Lower leg skin (tissue), 4 donors: ENCODE data around the gene COL4A2. TPM values are rescaled to one million over a fixed set of nuclear protein-coding genes. Genes with fewer than 3 reads are reported as not detected.

ENCODE experiments used
- DNase-seq, 2 donors: peaks; one replicate each; pipeline ENCODE4 v3.0.0-alpha.2; 2019; ENCODE audit warnings: low spot score in 2 of 2
- H3K4me3 ChIP-seq: fragments of 200-600 bp; sonication (generic); 2 replicates; pipeline ENCODE4 v1.5.1; 2017; ENCODE audit warnings: mild to moderate bottlenecking, low read depth; ENCODE audit not compliant: poor library complexity, severe bottlenecking
- POLR2A ChIP-seq, 2 donors: fragments of 450-650 bp; IDR thresholded peaks; one replicate each; pipeline ENCODE4 v1.6.1; 2016 to 2017; ENCODE audit warnings: antibody characterized with exemption in 2 of 2, mild to moderate bottlenecking in 1 of 2, moderate library complexity in 1 of 2
- WGBS, 2 donors: methylation state at CpG; one replicate each; pipeline ENCODE4 v1.1.5; 2018; 5-methylcytosine and 5-hydroxymethylcytosine counted together
- intact Hi-C: fragments of 100-400 bp; cut with DNase I; formaldehyde crosslinking; loops from one replicate; pipeline ENCODE4 v1.15.0; 2023; ENCODE audit warnings: low total_unique reads
- total RNA-seq, 4 donors: library from RNA; depleted of rRNA; stranded (reverse); fragments of >200 nt; gene quantifications; one replicate each; pipeline ENCODE4 v1.1.0, GENCODE V29; 2016
- TF ChIP-seq, protein P1 (sequence below), 3 donors: fragments of 450-650 bp; IDR thresholded peaks; one replicate each; pipeline ENCODE4 v1.5.1; 2016; ENCODE audit warnings: antibody characterized with exemption in 3 of 3, mild to moderate bottlenecking in 3 of 3, moderate library complexity in 2 of 3

Gene COL4A2
- total RNA-seq, 4 donors from 2014 or later = 40.8 to 119 (median 58.9) TPM

DNA sequence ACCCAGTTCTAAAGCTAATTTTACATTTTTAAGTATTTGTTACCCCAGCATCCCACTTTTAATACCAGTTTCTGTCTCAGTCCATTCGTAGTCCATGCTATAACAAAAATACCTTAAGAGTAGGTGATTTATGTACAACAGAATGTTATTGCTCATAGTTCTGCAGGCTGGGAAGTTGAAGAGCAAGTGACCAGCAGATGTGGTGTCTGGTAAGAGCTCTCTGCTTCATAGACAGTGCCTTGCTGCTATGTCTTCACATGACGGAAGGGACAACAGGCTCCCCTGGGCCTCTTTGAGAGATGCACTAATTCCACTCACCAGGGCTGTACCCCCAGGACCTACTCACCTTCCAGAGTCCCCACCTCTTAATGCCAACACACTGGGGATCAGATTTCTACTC lies 96.6 kb downstream of the COL4A2 start:
- H3K4me3 ChIP-seq = no peak overlapping the region
- 45 to 46% methylated on average over 2 of the region's 2 CpGs for WGBS, 2 donors
- no peak for DNase-seq
- intact Hi-C loops = no loop called here
- TF ChIP-seq POLR2A (IDR thresholded peaks at IDR 0.05) = no peak
- TF ChIP-seq, protein P1, sequence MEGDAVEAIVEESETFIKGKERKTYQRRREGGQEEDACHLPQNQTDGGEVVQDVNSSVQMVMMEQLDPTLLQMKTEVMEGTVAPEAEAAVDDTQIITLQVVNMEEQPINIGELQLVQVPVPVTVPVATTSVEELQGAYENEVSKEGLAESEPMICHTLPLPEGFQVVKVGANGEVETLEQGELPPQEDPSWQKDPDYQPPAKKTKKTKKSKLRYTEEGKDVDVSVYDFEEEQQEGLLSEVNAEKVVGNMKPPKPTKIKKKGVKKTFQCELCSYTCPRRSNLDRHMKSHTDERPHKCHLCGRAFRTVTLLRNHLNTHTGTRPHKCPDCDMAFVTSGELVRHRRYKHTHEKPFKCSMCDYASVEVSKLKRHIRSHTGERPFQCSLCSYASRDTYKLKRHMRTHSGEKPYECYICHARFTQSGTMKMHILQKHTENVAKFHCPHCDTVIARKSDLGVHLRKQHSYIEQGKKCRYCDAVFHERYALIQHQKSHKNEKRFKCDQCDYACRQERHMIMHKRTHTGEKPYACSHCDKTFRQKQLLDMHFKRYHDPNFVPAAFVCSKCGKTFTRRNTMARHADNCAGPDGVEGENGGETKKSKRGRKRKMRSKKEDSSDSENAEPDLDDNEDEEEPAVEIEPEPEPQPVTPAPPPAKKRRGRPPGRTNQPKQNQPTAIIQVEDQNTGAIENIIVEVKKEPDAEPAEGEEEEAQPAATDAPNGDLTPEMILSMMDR (IDR thresholded peaks at IDR 0.05) = no peak

DNA sequence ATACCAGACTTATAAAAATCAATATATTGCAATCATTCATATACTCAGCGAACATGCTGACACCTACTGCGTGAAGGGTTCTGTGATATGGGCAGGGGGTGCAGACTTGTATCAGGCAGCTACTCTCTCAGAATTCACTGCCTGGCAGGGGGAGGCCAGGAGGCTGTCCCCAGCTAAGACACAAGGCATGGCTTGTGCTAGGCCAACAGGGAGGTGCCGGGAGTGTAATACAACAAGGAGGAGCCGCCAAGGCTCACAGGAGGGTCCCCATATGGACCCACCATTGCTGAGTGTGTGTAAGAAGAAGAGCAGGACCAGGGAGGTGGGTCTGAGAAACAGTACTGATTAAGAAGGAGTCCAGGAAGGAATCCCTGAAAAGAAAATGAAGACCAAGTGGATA lies 97.2 kb downstream of the COL4A2 start:
- no peak for TF ChIP-seq POLR2A (IDR thresholded peaks at IDR 0.05)
- TF ChIP-seq, protein P1 (IDR thresholded peaks at IDR 0.05) = no peak
- 95 to 96% methylated on average over 4 of the region's 4 CpGs for WGBS, 2 donors
- DNase-seq = no peak
- H3K4me3 ChIP-seq = no peak overlapping the region
- intact Hi-C loops = no loop called here

DNA sequence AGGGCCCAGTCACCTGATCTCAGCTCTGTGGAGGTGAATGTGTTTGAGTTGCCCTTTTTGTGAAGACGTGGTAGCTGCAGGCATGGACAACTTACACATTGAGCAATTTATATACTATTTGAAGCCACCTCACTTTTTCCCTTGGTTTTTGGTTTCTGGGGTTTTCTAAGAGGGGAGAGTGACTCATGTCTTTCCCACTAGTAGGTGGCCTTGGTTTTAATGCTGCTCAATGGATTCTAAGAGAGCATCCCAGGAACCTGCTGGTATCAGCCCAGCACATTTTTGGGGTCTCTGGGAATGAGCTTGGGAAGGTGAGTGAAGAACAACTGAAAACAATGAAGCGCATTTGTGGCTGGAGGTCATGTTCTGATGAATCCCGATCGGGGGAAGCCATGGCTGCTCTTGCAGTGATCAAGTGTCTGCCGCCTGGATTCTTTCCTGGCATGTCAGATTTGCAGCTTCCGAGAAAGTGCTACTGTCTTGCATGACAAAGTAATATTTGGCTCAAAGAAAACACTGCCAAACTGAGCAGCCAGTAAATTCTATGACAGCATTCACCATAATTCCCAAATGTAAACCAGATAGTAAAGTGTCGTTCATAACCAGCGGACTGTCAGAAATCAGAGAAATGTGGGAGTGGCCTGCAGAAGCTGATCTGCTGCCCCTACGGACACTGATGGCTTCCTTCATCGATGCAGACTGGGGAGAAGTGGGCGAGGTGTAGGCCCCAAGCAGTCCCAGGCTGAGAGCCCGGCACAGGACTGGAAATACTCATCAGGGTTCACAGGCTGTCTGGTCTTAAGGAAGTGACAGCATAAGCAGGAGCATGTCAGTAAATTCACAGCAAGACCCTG lies 98.7 kb downstream of the COL4A2 start:
- no peak overlapping the region for H3K4me3 ChIP-seq
- 63 to 75% methylated on average over 12 of the region's 12 CpGs for WGBS, 2 donors
- DNase-seq = no peak
- TF ChIP-seq, protein P1 (IDR thresholded peaks at IDR 0.05) = no peak
- TF ChIP-seq POLR2A (IDR thresholded peaks at IDR 0.05) = no peak
- intact Hi-C loops = loop anchor here (5.0 kb wide), 1 partner anchor 179 kb away; no protein-coding TSS in a partner anchor

DNA sequence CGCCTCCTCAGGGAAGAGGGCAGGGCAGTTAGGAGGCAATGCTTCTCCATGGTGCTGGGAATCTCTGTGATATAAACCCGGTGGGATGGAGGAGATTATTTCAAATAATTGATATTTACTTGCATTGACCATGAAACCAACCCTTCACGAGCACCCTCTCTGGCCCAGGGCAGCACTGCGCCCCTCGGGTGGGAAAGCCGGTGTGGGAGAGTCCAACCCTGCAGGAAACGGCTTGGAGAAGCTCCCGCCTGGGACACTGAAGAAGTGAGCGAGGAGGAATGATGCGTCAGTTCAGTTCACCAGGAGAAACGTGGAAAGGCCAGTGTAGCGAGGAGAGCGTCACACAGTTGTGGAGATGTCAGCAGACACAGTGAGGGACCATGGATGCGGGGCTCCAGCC lies 99.9 kb downstream of the COL4A2 start:
- no peak for TF ChIP-seq POLR2A (IDR thresholded peaks at IDR 0.05)
- TF ChIP-seq, protein P1 (IDR thresholded peaks at IDR 0.05) = no peak
- no peak overlapping the region for H3K4me3 ChIP-seq
- 85 to 86% methylated on average over 14 of the region's 14 CpGs for WGBS, 2 donors
- intact Hi-C loops = loop anchor here (5.0 kb wide), 1 partner anchor 180 kb away; no protein-coding TSS in a partner anchor
- DNase-seq = no peak

DNA sequence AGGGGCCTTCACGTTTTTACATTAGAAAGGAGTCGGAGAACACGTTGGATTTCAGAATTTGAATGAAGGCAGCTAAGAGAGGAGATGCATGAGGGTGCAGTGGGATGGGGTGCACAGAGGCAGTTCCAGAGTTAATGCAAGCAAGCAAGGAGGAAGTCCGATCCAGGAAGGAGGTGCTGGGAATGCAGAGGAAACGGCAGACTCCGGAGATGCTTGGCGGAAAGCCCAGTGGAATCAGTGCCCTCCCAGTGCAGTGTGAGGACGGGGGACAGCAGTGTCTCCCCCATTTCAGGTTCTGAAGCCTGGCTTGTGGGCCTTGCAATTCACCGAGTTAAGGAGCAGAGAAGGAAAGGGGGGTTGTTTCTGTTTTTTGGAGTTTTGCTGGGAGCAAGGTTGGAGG lies 100.4 kb downstream of the COL4A2 start:
- intact Hi-C loops = loop anchor here (5.0 kb wide), 1 partner anchor 180 kb away; no protein-coding TSS in a partner anchor
- H3K4me3 ChIP-seq = no peak overlapping the region
- no peak for DNase-seq
- TF ChIP-seq POLR2A (IDR thresholded peaks at IDR 0.05) = no peak
- TF ChIP-seq, protein P1 (IDR thresholded peaks at IDR 0.05) = no peak
- 42 to 47% methylated on average over 9 of the region's 9 CpGs for WGBS, 2 donors
